Thyroid gland (tissue), 4 donors: ENCODE measurements around the gene CNTNAP4.

Experiments
- POLR2A ChIP-seq, 2 donors: fragments of 450-650 bp; IDR thresholded peaks; one replicate each; pipeline ENCODE4 v1.6.1; 2017; ENCODE audit warnings: antibody characterized with exemption in 2 of 2, mild to moderate bottlenecking in 2 of 2, moderate library complexity in 1 of 2
- TF ChIP-seq, protein P1 (sequence below), 6 experiments: fragments of 200-600 bp in 3 of 6; fragments of 450-650 bp in 3 of 6; sonication (generic) in 3 of 6; IDR thresholded peaks; one replicate each; pipeline ENCODE4 v1.5.1; 2016 to 2019; ENCODE audit warnings: antibody characterized with exemption in 6 of 6, mild to moderate bottlenecking in 2 of 6, inconsistent platforms in 1 of 6, moderate library complexity in 1 of 6

DNA sequence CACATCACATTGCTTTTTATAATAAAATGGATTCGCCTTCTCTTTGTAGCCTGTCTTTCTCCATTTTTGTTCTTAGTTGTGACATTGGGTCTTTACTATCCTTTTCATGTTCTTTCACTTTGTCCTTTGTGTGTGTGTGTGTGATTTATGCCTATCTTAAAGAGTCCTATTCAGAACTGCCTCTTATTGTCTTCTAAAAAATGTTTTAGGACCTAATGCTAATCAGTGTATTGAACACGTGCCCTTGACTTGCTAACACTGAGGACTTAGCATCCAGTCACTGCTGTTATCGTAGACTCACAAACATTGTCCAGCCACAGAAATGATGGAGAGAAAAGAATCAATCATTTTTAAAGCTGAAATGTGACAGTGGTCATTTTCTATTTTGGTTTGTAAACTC is 251.9 kb downstream of the CNTNAP4 start:
- TF ChIP-seq, protein P1, sequence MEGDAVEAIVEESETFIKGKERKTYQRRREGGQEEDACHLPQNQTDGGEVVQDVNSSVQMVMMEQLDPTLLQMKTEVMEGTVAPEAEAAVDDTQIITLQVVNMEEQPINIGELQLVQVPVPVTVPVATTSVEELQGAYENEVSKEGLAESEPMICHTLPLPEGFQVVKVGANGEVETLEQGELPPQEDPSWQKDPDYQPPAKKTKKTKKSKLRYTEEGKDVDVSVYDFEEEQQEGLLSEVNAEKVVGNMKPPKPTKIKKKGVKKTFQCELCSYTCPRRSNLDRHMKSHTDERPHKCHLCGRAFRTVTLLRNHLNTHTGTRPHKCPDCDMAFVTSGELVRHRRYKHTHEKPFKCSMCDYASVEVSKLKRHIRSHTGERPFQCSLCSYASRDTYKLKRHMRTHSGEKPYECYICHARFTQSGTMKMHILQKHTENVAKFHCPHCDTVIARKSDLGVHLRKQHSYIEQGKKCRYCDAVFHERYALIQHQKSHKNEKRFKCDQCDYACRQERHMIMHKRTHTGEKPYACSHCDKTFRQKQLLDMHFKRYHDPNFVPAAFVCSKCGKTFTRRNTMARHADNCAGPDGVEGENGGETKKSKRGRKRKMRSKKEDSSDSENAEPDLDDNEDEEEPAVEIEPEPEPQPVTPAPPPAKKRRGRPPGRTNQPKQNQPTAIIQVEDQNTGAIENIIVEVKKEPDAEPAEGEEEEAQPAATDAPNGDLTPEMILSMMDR (IDR thresholded peaks at IDR 0.05): no peak
- TF ChIP-seq POLR2A (IDR thresholded peaks at IDR 0.05): no peak
